Gastrocnemius medialis (tissue), 4 donors: ENCODE data around the gene MRPL47.

Experiments used
- CTCF ChIP-seq, 5 experiments: fragments of 450-650 bp in 3 of 5; fragments of 200-600 bp in 2 of 5; sonication (generic) in 2 of 5; IDR thresholded peaks in 4 of 5; conservative IDR thresholded peaks in 1 of 5; 1 replicate in 4 of 5; 2 replicates in 1 of 5; pipeline ENCODE4 v1.5.1; 2016 to 2019; ENCODE audit warnings: antibody characterized with exemption in 5 of 5, mild to moderate bottlenecking in 3 of 5, moderate library complexity in 3 of 5
- POLR2A ChIP-seq, 2 donors: fragments of 450-650 bp; IDR thresholded peaks; one replicate each; pipeline ENCODE4 v1.6.1; 2017; ENCODE audit warnings: antibody characterized with exemption in 2 of 2, mild to moderate bottlenecking in 2 of 2, moderate library complexity in 2 of 2

GRCh38 chr3:179544981-179545645 is 59.3 kb downstream of the MRPL47 start:
- TF ChIP-seq POLR2A (IDR thresholded peaks at IDR 0.05) = no peak
- TF ChIP-seq CTCF (IDR thresholded peaks at IDR 0.05 in 4 of 5, conservative IDR thresholded peaks at IDR 0.05 in 1 of 5) = no peak
